A549 treated with AZD9567 at 1 μM for 4 hours (cell line): ENCODE results near the gene EVPLL. TPM values are rescaled to one million over a fixed set of nuclear protein-coding genes. Genes with fewer than 3 reads are reported as not detected.

Experiments
- total RNA-seq: library from RNA; stranded (reverse); fragments of 200-300 nt; extraction: Qiagen RNA extraction; gene quantifications from 5 replicates; pipeline ENCODE4 v1.2.3, GENCODE V29; 2022; ENCODE audit not compliant: insufficient read depth

Gene EVPLL
- total RNA-seq, result not detected in 5 replicates

GRCh38 chr17:18377437-18378204, at the start of gene EVPLL:
EVPLL (plus strand) TSS chr17:18377778; CDS start chr17:18380938, 3,160 bp downstream.

GRCh38 chr17:18363101-18364049, 14.2 kb upstream of the EVPLL start, which contains the start of gene SHMT1:
SHMT1 (minus strand) TSS chr17:18363550; CDS start chr17:18355981, 7,569 bp downstream.

Other genes with a start within 250 kb of the EVPLL start
- 45.9 to 58.9 TPM (median 47.2 TPM) in 5 replicates for gene ALKBH5, start 193.9 kb upstream of the EVPLL start, total RNA-seq
- gene LLGL1, start 152.1 kb upstream of the EVPLL start, total RNA-seq, result 13.6 to 18.4 TPM (median 16.7 TPM) in 5 replicates
- gene FLII, start 119.0 kb upstream of the EVPLL start, total RNA-seq, result 258 to 319 TPM (median 265 TPM) in 5 replicates
- gene MIEF2, start 117.1 kb upstream of the EVPLL start, total RNA-seq, result 7.8 to 12.3 TPM (median 11.3 TPM) in 5 replicates
- gene TOP3A, start 62.8 kb upstream of the EVPLL start, total RNA-seq, result 38.4 to 43.9 TPM (median 39.2 TPM) in 5 replicates
- 13.9 to 15.9 TPM (median 15.4 TPM) in 5 replicates for gene SMCR8, start 62.5 kb upstream of the EVPLL start, total RNA-seq
- gene SHMT1, start 14.2 kb upstream of the EVPLL start, total RNA-seq, result 43.9 to 50.3 TPM (median 48.2 TPM) in 5 replicates
- 0.05 TPM in 1 of 5 replicates, not detected in the others for gene LGALS9C, start 99.0 kb downstream of the EVPLL start, total RNA-seq